Measurements from ENCODE around the gene ARHGAP10. TPM values are rescaled to one million over a fixed set of nuclear protein-coding genes. Genes with fewer than 3 reads are reported as not detected.

ARHGAP10 gene
- total RNA-seq, 3 donors from 2014 or later (not counting 1 experiment from before 2014, with no cell fraction given), result 13.9 to 28.7 (median 23.2) TPM

DNA sequence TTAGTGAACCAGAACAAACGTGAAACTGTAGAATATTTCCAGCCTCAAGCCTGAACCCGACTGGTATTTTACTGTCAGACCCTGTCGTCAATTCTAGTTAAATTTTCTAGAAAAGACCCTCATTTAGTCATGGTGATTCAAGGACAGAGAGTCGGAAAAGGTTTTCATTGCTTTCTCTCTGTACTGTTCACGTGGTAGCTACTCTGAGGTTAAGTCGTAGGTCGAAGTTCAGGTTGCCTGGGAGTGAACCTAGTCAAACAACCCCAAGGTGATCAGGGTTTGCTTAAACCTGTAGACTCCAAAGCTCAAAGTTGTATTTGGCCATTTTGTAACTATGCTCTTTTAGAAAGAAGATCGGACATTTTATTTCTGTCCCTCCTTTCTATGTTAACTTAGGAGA, 283.6 kb downstream of the ARHGAP10 start:
- intact Hi-C loops (cut with micrococcal nuclease), result no loop called here
- ATAC-seq, result no peak
- Histone ChIP-seq H3K27ac (ENCODE audit: low read length) (no peak overlapping the region), H3K36me3 (ENCODE audit: control insufficient read depth, insufficient read depth, low read length) (no peaks in the 10 kb centered on the region), H3K9me3 (ENCODE audit: control insufficient read depth, insufficient read depth, low read length) (no peaks in the 10 kb centered on the region), H3K27me3 (ENCODE audit: control insufficient read depth, insufficient read depth, low read length) (no peaks in the 10 kb centered on the region), H3K4me3 (ENCODE audit: low read length) (no peak overlapping the region), H3K4me1 (ENCODE audit: control insufficient read depth, insufficient read depth, low read length) (no peaks in the 10 kb centered on the region)
- H3K36me3 Mint-ChIP-seq, result no peaks in the 10 kb centered on the region
- no peak overlapping the region for H3K4me3 Mint-ChIP-seq
- peaks cover 12 to 13% of the 10 kb centered on the region in 2 donors for H3K4me1 Mint-ChIP-seq
- no peak overlapping the region for H3K27ac Mint-ChIP-seq
- no peaks in the 10 kb centered on the region for H3K27me3 Mint-ChIP-seq (ENCODE audit: low read depth in 2 of 2)
- 95% methylated on average over 8 of the region's 8 CpGs for WGBS (ENCODE audit: insufficient coverage)
- H3K9me3 Mint-ChIP-seq, result no peaks in the 10 kb centered on the region
- TF ChIP-seq CTCF (IDR thresholded peaks at IDR 0.05), result no peak
- no peak for DNase-seq

GRCh38 chr4:148016063-148016637, 284.3 kb downstream of the ARHGAP10 start:
- Mint-ChIP-seq H3K27ac (no peak overlapping the region), H3K9me3 (no peaks in the 10 kb centered on the region), H3K27me3 (ENCODE audit: low read depth in 2 of 2) (no peaks in the 10 kb centered on the region), H3K4me1 (peaks cover 13% of the 10 kb centered on the region in 2 donors), H3K4me3 (no peak overlapping the region), H3K36me3 (no peaks in the 10 kb centered on the region)
- WGBS (ENCODE audit: insufficient coverage), result 95% methylated on average over 6 of the region's 6 CpGs
- no peak for ATAC-seq
- no peak for DNase-seq
- no peak overlapping the region for H3K4me3 ChIP-seq (ENCODE audit: low read length)
- no peaks in the 10 kb centered on the region for H3K4me1 ChIP-seq (ENCODE audit: control insufficient read depth, insufficient read depth, low read length)
- H3K27ac ChIP-seq (ENCODE audit: low read length), result no peak overlapping the region
- no peak for TF ChIP-seq CTCF (IDR thresholded peaks at IDR 0.05)
- H3K36me3 ChIP-seq (ENCODE audit: control insufficient read depth, insufficient read depth, low read length), result no peaks in the 10 kb centered on the region
- H3K9me3 ChIP-seq (ENCODE audit: control insufficient read depth, insufficient read depth, low read length), result no peaks in the 10 kb centered on the region
- intact Hi-C loops (cut with micrococcal nuclease), result no loop called here
- H3K27me3 ChIP-seq (ENCODE audit: control insufficient read depth, insufficient read depth, low read length), result no peaks in the 10 kb centered on the region

GRCh38 chr4:148017801-148018200, 285.9 kb downstream of the ARHGAP10 start:
- Mint-ChIP-seq H3K27ac (no peak overlapping the region), H3K9me3 (no peaks in the 10 kb centered on the region)
- no peak for ATAC-seq

More at GRCh38 chr4:148017801-148018200, 285.9 kb downstream of the ARHGAP10 start:
- Histone ChIP-seq H3K4me3 (ENCODE audit: low read length) (no peak overlapping the region), H3K27ac (ENCODE audit: low read length) (no peak overlapping the region), H3K36me3 (ENCODE audit: control insufficient read depth, insufficient read depth, low read length) (no peaks in the 10 kb centered on the region), H3K9me3 (ENCODE audit: control insufficient read depth, insufficient read depth, low read length) (no peaks in the 10 kb centered on the region), H3K27me3 (ENCODE audit: control insufficient read depth, insufficient read depth, low read length) (no peaks in the 10 kb centered on the region), H3K4me1 (ENCODE audit: control insufficient read depth, insufficient read depth, low read length) (no peaks in the 10 kb centered on the region)
- Mint-ChIP-seq H3K4me1 (peaks cover 9 to 13% of the 10 kb centered on the region in 2 donors), H3K27me3 (ENCODE audit: low read depth in 2 of 2) (no peaks in the 10 kb centered on the region), H3K36me3 (no peaks in the 10 kb centered on the region), H3K4me3 (no peak overlapping the region)
- intact Hi-C loops (cut with micrococcal nuclease), result no loop called here
- TF ChIP-seq CTCF (IDR thresholded peaks at IDR 0.05), result no peak
- 97% methylated on average over 5 of the region's 5 CpGs for WGBS (ENCODE audit: insufficient coverage)
- DNase-seq, result no peak
